ENCODE results near the gene HTT. TPM values are rescaled to one million over a fixed set of nuclear protein-coding genes. Genes with fewer than 3 reads are reported as not detected.

Gene HTT
- polyA plus RNA-seq, 3 donors, result 1.8 to 27.1 (median 3.0) TPM

DNA sequence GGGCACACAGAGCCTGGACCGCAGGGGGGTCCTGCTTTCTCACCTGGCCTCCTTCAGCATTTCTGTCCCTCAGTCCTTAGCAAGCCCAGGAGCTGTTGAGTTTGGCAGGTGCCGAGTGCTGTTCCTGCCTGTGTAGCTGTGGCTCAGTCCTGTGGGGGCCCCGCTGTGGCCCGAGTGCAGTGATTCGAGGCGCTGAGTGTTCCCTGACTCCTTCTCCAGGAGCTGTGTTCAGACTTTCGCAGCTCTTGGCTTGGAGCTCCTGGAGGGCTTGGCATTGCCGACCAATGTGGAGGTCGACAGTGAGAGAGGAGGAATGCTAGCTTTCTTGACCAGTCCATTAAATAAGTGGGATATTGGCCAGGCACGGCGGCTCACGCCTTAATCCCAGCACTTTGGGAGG is 124.4 kb downstream of the HTT start:
- Histone ChIP-seq H3K36me3 (replicated peaks in 1 of 2; ENCODE audit: control insufficient read depth in 1 of 2, insufficient read depth in 2 of 2, low read length in 2 of 2) (peaks cover 60 to 82% of the 10 kb centered on the region in 2 donors), H3K4me3 (replicated peaks in 1 of 3; ENCODE audit: low read depth in 2 of 3, low read length in 3 of 3) (no peak overlapping the region), H3K4me2 (replicated peaks; ENCODE audit: extremely low read depth, low read length, poor library complexity, severe bottlenecking) (no peak overlapping the region), H3K27me3 (ENCODE audit: control insufficient read depth in 2 of 2, insufficient read depth in 2 of 2, low read length in 2 of 2) (no peaks in the 10 kb centered on the region), H3K9me3 (replicated peaks in 1 of 2; ENCODE audit: control insufficient read depth in 1 of 2, insufficient read depth in 1 of 2, low read length in 2 of 2) (no peaks in the 10 kb centered on the region), H2AFZ (ENCODE audit: insufficient read depth, low read depth, low read length, poor library complexity, severe bottlenecking) (no peak overlapping the region), H4K20me1 (ENCODE audit: insufficient read depth, low read length) (peaks cover 15% of the 10 kb centered on the region), H3K4me1 (ENCODE audit: control insufficient read depth in 1 of 2, insufficient read depth in 2 of 2, low read length in 2 of 2) (peaks cover 21 to 25% of the 10 kb centered on the region in 2 donors), H3K27ac (ENCODE audit: low read depth in 1 of 2, low read length in 2 of 2) (no peak overlapping the region), H3K9ac (ENCODE audit: insufficient read depth, low read length, poor library complexity, severe bottlenecking) (no peak overlapping the region), H3K79me2 (ENCODE audit: insufficient read depth, low read length) (no peaks in the 10 kb centered on the region)
- peak overlapping the region in 4 of 7 donors; percentile 17 to 85 (median 55) for H3K27ac Mint-ChIP-seq
- H3K4me3 Mint-ChIP-seq, result no peak overlapping the region
- H3K9me3 Mint-ChIP-seq, result no peaks in the 10 kb centered on the region
- H3K4me1 Mint-ChIP-seq, result peaks cover 28% of the 10 kb centered on the region
- WGBS (ENCODE audit: insufficient coverage), result 99% methylated on average over 11 of the region's 12 CpGs
- no peak for DNase-seq
- intact Hi-C loops (cut with micrococcal nuclease), result loop anchor here in 1 of 2 donors (10.0 kb wide), 2 partner anchors 106 to 246 kb away; partner anchors contain the start of gene HGFAC
- peaks cover 0 to 4% (median 0%) of the 10 kb centered on the region in 3 donors for H3K27me3 Mint-ChIP-seq (ENCODE audit: low read depth in 3 of 3)
- peaks cover 76 to 83% of the 10 kb centered on the region in 2 donors for H3K36me3 Mint-ChIP-seq
- TF ChIP-seq, protein P1, sequence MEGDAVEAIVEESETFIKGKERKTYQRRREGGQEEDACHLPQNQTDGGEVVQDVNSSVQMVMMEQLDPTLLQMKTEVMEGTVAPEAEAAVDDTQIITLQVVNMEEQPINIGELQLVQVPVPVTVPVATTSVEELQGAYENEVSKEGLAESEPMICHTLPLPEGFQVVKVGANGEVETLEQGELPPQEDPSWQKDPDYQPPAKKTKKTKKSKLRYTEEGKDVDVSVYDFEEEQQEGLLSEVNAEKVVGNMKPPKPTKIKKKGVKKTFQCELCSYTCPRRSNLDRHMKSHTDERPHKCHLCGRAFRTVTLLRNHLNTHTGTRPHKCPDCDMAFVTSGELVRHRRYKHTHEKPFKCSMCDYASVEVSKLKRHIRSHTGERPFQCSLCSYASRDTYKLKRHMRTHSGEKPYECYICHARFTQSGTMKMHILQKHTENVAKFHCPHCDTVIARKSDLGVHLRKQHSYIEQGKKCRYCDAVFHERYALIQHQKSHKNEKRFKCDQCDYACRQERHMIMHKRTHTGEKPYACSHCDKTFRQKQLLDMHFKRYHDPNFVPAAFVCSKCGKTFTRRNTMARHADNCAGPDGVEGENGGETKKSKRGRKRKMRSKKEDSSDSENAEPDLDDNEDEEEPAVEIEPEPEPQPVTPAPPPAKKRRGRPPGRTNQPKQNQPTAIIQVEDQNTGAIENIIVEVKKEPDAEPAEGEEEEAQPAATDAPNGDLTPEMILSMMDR (IDR thresholded peaks at IDR 0.05), result no peak

DNA sequence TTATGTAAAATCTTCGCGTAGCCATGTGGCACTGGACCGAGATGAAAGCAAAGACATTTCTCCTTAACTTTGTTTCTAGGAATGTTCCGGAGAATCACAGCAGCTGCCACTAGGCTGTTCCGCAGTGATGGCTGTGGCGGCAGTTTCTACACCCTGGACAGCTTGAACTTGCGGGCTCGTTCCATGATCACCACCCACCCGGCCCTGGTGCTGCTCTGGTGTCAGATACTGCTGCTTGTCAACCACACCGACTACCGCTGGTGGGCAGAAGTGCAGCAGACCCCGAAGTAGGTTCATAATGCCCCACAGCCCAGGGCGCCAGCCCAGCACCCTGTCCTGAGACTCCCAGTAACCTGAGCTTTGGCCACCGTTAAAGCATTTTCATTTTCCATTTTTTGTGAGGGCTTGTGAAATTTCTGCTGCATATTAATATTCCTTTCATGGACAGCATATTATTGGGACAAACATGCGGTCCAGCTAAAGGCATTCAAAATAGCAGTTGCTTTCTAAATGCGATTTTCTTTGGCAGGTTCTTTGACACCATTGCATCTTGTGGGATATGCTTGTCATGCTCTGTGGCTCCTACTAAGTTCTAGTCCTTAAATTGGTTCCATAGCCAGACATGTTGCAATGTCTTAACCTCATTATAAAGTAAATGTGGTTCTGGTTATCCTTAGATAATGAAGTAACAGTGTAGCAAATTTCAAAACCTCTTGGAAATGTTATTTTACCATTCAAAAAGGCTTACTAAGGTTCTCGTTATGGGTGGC is 125.4 kb downstream of the HTT start:
- Histone ChIP-seq H2AFZ (ENCODE audit: insufficient read depth, low read depth, low read length, poor library complexity, severe bottlenecking) (no peak overlapping the region), H3K27me3 (ENCODE audit: control insufficient read depth in 2 of 2, insufficient read depth in 2 of 2, low read length in 2 of 2) (no peaks in the 10 kb centered on the region), H3K79me2 (ENCODE audit: insufficient read depth, low read length) (no peaks in the 10 kb centered on the region), H3K9ac (ENCODE audit: insufficient read depth, low read length, poor library complexity, severe bottlenecking) (no peak overlapping the region), H3K27ac (ENCODE audit: low read depth in 1 of 2, low read length in 2 of 2) (no peak overlapping the region), H3K4me2 (replicated peaks; ENCODE audit: extremely low read depth, low read length, poor library complexity, severe bottlenecking) (no peak overlapping the region), H3K36me3 (replicated peaks in 1 of 2; ENCODE audit: control insufficient read depth in 1 of 2, insufficient read depth in 2 of 2, low read length in 2 of 2) (peaks cover 56 to 82% of the 10 kb centered on the region in 2 donors), H3K4me3 (replicated peaks in 1 of 3; ENCODE audit: low read depth in 2 of 3, low read length in 3 of 3) (no peak overlapping the region), H4K20me1 (ENCODE audit: insufficient read depth, low read length) (peaks cover 11% of the 10 kb centered on the region), H3K9me3 (replicated peaks in 1 of 2; ENCODE audit: control insufficient read depth in 1 of 2, insufficient read depth in 1 of 2, low read length in 2 of 2) (no peaks in the 10 kb centered on the region), H3K4me1 (ENCODE audit: control insufficient read depth in 1 of 2, insufficient read depth in 2 of 2, low read length in 2 of 2) (peaks cover 21 to 25% of the 10 kb centered on the region in 2 donors)
- TF ChIP-seq, protein P1 (IDR thresholded peaks at IDR 0.05), result no peak
- peaks cover 78 to 87% of the 10 kb centered on the region in 2 donors for H3K36me3 Mint-ChIP-seq
- WGBS (ENCODE audit: insufficient coverage), result 98% methylated on average over 13 of the region's 17 CpGs
- no peaks in the 10 kb centered on the region for H3K9me3 Mint-ChIP-seq
- intact Hi-C loops (cut with micrococcal nuclease), result loop anchor here in 1 of 2 donors (10.0 kb wide), 2 partner anchors 105 to 245 kb away; partner anchors contain the start of gene HGFAC
- H3K4me1 Mint-ChIP-seq, result peaks cover 32% of the 10 kb centered on the region
- DNase-seq, result no peak
- H3K4me3 Mint-ChIP-seq, result no peak overlapping the region
- peak overlapping the region in 1 of 7 donors; percentile 26 for H3K27ac Mint-ChIP-seq
- H3K27me3 Mint-ChIP-seq (ENCODE audit: low read depth in 3 of 3), result peaks cover 0 to 4% (median 0%) of the 10 kb centered on the region in 3 donors
